GDM1 (cell line): ENCODE data around the gene CHAF1B.
"Not testable (repeated sequence)": the region's sequence is repeated elsewhere in the genome, so short reads cannot be mapped to it uniquely, and the experiment has no call there.

Experiments used
- DNase-seq: peaks from one replicate; lab custom pipeline; 2025; lab: John Stamatoyannopoulos, UW

The CHAF1B gene

GRCh38 chr21:36388835-36389234 lies 3.6 kb downstream of the CHAF1B start:
- DNase-seq, result no peak

- not testable (repeated sequence) for DNase-seq
These were observed 6.5 kb downstream of the CHAF1B start for GRCh38 chr21:36391649-36392048.

- DNase-seq, result no peak
These were observed 10.3 kb downstream of the CHAF1B start for GRCh38 chr21:36395353-36396111.

GRCh38 chr21:36396325-36396724 lies 11.1 kb downstream of the CHAF1B start:
- DNase-seq, result no peak

GRCh38 chr21:36396971-36397370 lies 11.8 kb downstream of the CHAF1B start:
- DNase-seq, result no peak

GRCh38 chr21:36397606-36398005 lies 12.4 kb downstream of the CHAF1B start:
- no peak for DNase-seq

GRCh38 chr21:36399736-36400135 lies 14.5 kb downstream of the CHAF1B start:
- DNase-seq, result not testable (repeated sequence)

- DNase-seq, result no peak
These were observed 15.5 kb downstream of the CHAF1B start for GRCh38 chr21:36400719-36401118.

- DNase-seq, result no peak
These were observed 17.1 kb downstream of the CHAF1B start for GRCh38 chr21:36402339-36402738.

GRCh38 chr21:36403713-36404112 lies 18.5 kb downstream of the CHAF1B start:
- DNase-seq, result no peak

GRCh38 chr21:36408568-36408967 lies 23.4 kb downstream of the CHAF1B start:
- DNase-seq, result no peak

- DNase-seq, result no peak
These were observed 26.1 kb downstream of the CHAF1B start for GRCh38 chr21:36411301-36411700.

- DNase-seq, result no peak
These were observed 27.7 kb downstream of the CHAF1B start for GRCh38 chr21:36412916-36413315.

GRCh38 chr21:36415375-36415774 lies 30.2 kb downstream of the CHAF1B start:
- no peak for DNase-seq

GRCh38 chr21:36419241-36419640 lies 34.0 kb downstream of the CHAF1B start:
- DNase-seq, result no peak

GRCh38 chr21:36419996-36420395 lies 34.8 kb downstream of the CHAF1B start:
- DNase-seq, result peak; percentile 28

GRCh38 chr21:36420571-36421339 lies 35.6 kb downstream of the CHAF1B start:
- DNase-seq, result no peak

GRCh38 chr21:36422279-36423098 lies 37.3 kb downstream of the CHAF1B start:
- peak; percentile 6 for DNase-seq

- DNase-seq, result no peak
These were observed 38.7 kb downstream of the CHAF1B start for GRCh38 chr21:36423771-36424433.

GRCh38 chr21:36424592-36424991 lies 39.4 kb downstream of the CHAF1B start:
- no peak for DNase-seq

GRCh38 chr21:36425286-36425685 lies 40.1 kb downstream of the CHAF1B start:
- DNase-seq, result no peak

GRCh38 chr21:36427502-36427901 lies 42.3 kb downstream of the CHAF1B start:
- DNase-seq, result no peak
